HepG2 (cell line): ENCODE results near the gene BCAS3. TPM values are rescaled to one million over a fixed set of nuclear protein-coding genes. Genes with fewer than 3 reads are reported as not detected.
A peak's percentile ranks its signal among the peaks of the same experiment; 100 is the strongest.

Experiments
- ATAC-seq: fragments of 200-7000 bp; cut with Tn5 transposase; 3 replicates; pipeline ENCODE4 v1.9.1; 2020; ENCODE audit warnings: mild to moderate bottlenecking, moderate library complexity
- BruUV-seq: library from RNA; stranded (reverse); fragments of 400-500 nt; replicated peaks from 2 replicates; lab custom pipeline; 2021; lab: Mats Ljungman, UMichigan
- CTCF ChIA-PET: fragments of 300-600 bp; formaldehyde crosslinking; extraction: SDS; loops from one replicate; lab custom pipeline; 2021; ENCODE audit warnings: low total read pairs, inconsistent platforms, low intra/inter-chr PET ratio; lab: Yijun Ruan, JAX
- POLR2A ChIA-PET: fragments of 350-600 bp; sonication (Branson Sonifier 250); formaldehyde crosslinking; loops from one replicate; lab custom pipeline; 2020; ENCODE audit warnings: antibody characterized with exemption, inconsistent platforms; lab: Yijun Ruan, JAX
- DNase-seq: peaks from one replicate; pipeline ENCODE4 v3.0.0-alpha.2; 2015; ENCODE audit warnings: low spot score
- FAIRE-seq: peaks from 3 replicates; lab custom pipeline; 2011; peaks lifted over from hg19 to GRCh38; lab: Jason Lieb, UNC
- H2AFZ ChIP-seq: one replicate; pipeline ENCODE4 v1.6.1; 2011; ENCODE audit warnings: low read length, inconsistent platforms
- H3K27ac ChIP-seq: fragments of 300-600 bp; 3 replicates; pipeline ENCODE4 v1.8.0; 2011; ENCODE audit warnings: mixed run types, mild to moderate bottlenecking, mixed read lengths, low read length, inconsistent platforms; ENCODE audit not compliant: insufficient read depth; ENCODE audit errors: extremely low read length
- H3K27me3 ChIP-seq, 2 experiments: fragments of 200-600 bp in 1 of 2; 2 replicates in 1 of 2; 3 replicates in 1 of 2; pipeline versions ENCODE4 v1.6.0 to v1.8.0; 2011; ENCODE audit warnings: low read length in 2 of 2, mild to moderate bottlenecking in 2 of 2, moderate library complexity in 2 of 2, inconsistent platforms in 1 of 2; ENCODE audit not compliant: insufficient read depth in 2 of 2, control insufficient read depth in 1 of 2
- H3K36me3 ChIP-seq, 2 experiments: fragments of 200-600 bp in 1 of 2; replicated peaks in 1 of 2; 2 replicates in 1 of 2; 3 replicates in 1 of 2; pipeline versions ENCODE4 v1.5.1 to v1.8.0; 2011; ENCODE audit warnings: low read length in 2 of 2, inconsistent platforms in 1 of 2; ENCODE audit not compliant: insufficient read depth in 2 of 2, control insufficient read depth in 1 of 2
- H3K4me1 ChIP-seq: 2 replicates; pipeline ENCODE4 v1.5.1; 2012; ENCODE audit warnings: low read length, inconsistent platforms; ENCODE audit not compliant: insufficient read depth
- H3K4me2 ChIP-seq: 2 replicates; pipeline ENCODE4 v1.6.0; 2011; ENCODE audit warnings: low read depth, low read length, inconsistent platforms
- H3K4me3 ChIP-seq, 3 experiments: fragments of 200-600 bp in 1 of 3; sonication (generic), shearing (Covaris generic) in 1 of 3; replicated peaks in 1 of 3; 2 replicates each; pipeline ENCODE4 v1.5.1; 2011 to 2016; ENCODE audit warnings: low read length in 3 of 3, inconsistent platforms in 2 of 3, low read depth in 2 of 3, mild to moderate bottlenecking in 2 of 3, control low read depth in 1 of 3, mixed read lengths in 1 of 3; ENCODE audit not compliant: insufficient read depth in 1 of 3
- H3K79me2 ChIP-seq: one replicate; pipeline ENCODE4 v1.6.1; 2011; ENCODE audit warnings: low read length, inconsistent platforms; ENCODE audit not compliant: insufficient read depth
- H3K9ac ChIP-seq: 2 replicates; pipeline ENCODE4 v1.6.0; 2011; ENCODE audit warnings: mild to moderate bottlenecking, low read depth, low read length, inconsistent platforms; ENCODE audit not compliant: insufficient read depth
- H3K9me3 ChIP-seq: 2 replicates; pipeline ENCODE4 v1.5.1; 2012; ENCODE audit warnings: mild to moderate bottlenecking, low read length
- H4K20me1 ChIP-seq: 2 replicates; pipeline ENCODE4 v1.6.0; 2011; ENCODE audit warnings: inconsistent platforms, mild to moderate bottlenecking, low read length, moderate library complexity; ENCODE audit not compliant: insufficient read depth
- DMTF1 ChIP-seq: sonication (generic); formaldehyde crosslinking; IDR thresholded peaks from 2 replicates; pipeline ENCODE4 v1.4.0; 2020; ENCODE audit warnings: mild to moderate bottlenecking, missing genetic modification reagents
- EED ChIP-seq: sonication (generic); formaldehyde crosslinking; IDR thresholded peaks from 2 replicates; pipeline ENCODE4 v1.5.0; 2020; ENCODE audit warnings: mild to moderate bottlenecking, missing genetic modification reagents
- GPBP1L1 ChIP-seq: sonication (generic); formaldehyde crosslinking; IDR thresholded peaks from 2 replicates; pipeline ENCODE4 v1.5.0; 2020; ENCODE audit warnings: mild to moderate bottlenecking, missing genetic modification reagents
- RNF2 ChIP-seq: fragments of 450-650 bp; conservative IDR thresholded peaks from 2 replicates; pipeline ENCODE4 v1.6.1; 2016; ENCODE audit warnings: low read depth
- SOX6 ChIP-seq, 2 experiments: fragments of 450-650 bp in 1 of 2; sonication (generic) in 1 of 2; formaldehyde crosslinking in 1 of 2; IDR thresholded peaks; 2 replicates each; pipeline versions ENCODE4 v1.4.0 to v1.6.1; 2017 to 2020; ENCODE audit warnings: antibody characterized with exemption in 1 of 2, mild to moderate bottlenecking in 1 of 2, missing genetic modification reagents in 1 of 2
- ZBTB2 ChIP-seq: sonication (generic); formaldehyde crosslinking; IDR thresholded peaks from 2 replicates; pipeline ENCODE4 v1.8.0; 2022; ENCODE audit warnings: low read depth, missing genetic modification reagents
- ZNF512B ChIP-seq: sonication (generic); formaldehyde crosslinking; IDR thresholded peaks from 2 replicates; pipeline ENCODE4 v1.5.1; 2020; ENCODE audit warnings: missing genetic modification reagents, mild to moderate bottlenecking, borderline replicate concordance
- ZNF713 ChIP-seq: sonication (generic); formaldehyde crosslinking; IDR thresholded peaks from 2 replicates; pipeline ENCODE4 v1.4.0; 2020; ENCODE audit warnings: mild to moderate bottlenecking, missing genetic modification reagents
- WGBS: methylation state at CpG from one replicate; pipeline ENCODE4 v1.1.6; 2017; ENCODE audit warnings: low lambda C conversion rate; 5-methylcytosine and 5-hydroxymethylcytosine counted together
- in situ Hi-C: cut with HindIII; loops from 2 replicates; pipeline ENCODE4 v1.10.0; 2017; ENCODE audit warnings: low pct_unique_long_range_greater_than_20kb; ENCODE audit not compliant: extremely low pct_ligation_motif_present
- intact Hi-C: fragments of 100-400 bp; cut with micrococcal nuclease; formaldehyde crosslinking; loops from one replicate; pipeline ENCODE4 v1.10.0; 2022; ENCODE audit not compliant: unreplicated experiment
- polyA plus RNA-seq, 8 experiments: library from polyadenylated mRNA; depleted of rRNA in 3 of 8; stranded (reverse) in 7 of 8; unstranded in 1 of 8; fragments of >200 nt; fragmentation: Illumina TruSeq in 4 of 8; extraction: Trizol in 4 of 8; gene quantifications; 2 replicates each; pipeline versions ENCODE4 v1.2.1 to v1.2.3, GENCODE V29; 2011 to 2016; ENCODE audit warnings: low read depth in 4 of 8, missing spikeins in 1 of 8, mixed read lengths in 1 of 8; ENCODE audit not compliant: insufficient read depth in 1 of 8
- total RNA-seq, 5 experiments: library from RNA; depleted of rRNA; stranded (reverse); fragments of >200 nt; fragmentation: Illumina TruSeq; extraction: Trizol; gene quantifications; 2 replicates each; pipeline ENCODE4 v1.2.3, GENCODE V29; 2016; ENCODE audit warnings: low read depth in 1 of 5

The BCAS3 gene
- total and polyA plus RNA-seq, 2 of the 13 experiments (the other 11 are each of a cell fraction or from before 2014, with no cell fraction given) = 10.7 to 11.2 TPM

- TF ChIP-seq ZNF512B (CRISPR knock-in tag) = no peak
Observed at GRCh38 chr17:60699090-60699489, 21.4 kb downstream of the BCAS3 start (continued).

GRCh38 chr17:60704170-60704569 lies 26.5 kb downstream of the BCAS3 start:
- Histone ChIP-seq H3K27ac (no peak overlapping the region), H3K4me3 (no peak overlapping the region), H3K9me3 (0 out of 2 replicates have a peak, but pooled peaks cover 3% of the 10 kb centered on the region), H4K20me1 (no peaks in the 10 kb centered on the region), H2AFZ (no peak overlapping the region), H3K27me3 (no peaks in the 10 kb centered on the region), H3K4me1 (no peaks in the 10 kb centered on the region), H3K9ac (no peak overlapping the region), H3K79me2 (no peaks in the 10 kb centered on the region), H3K4me2 (no peak overlapping the region), H3K36me3 (no peaks in the 10 kb centered on the region; a peak in 1 of 5 replicates)
- intact Hi-C loops (no loop called here), in situ Hi-C loops (no loop called here)
- ChIA-PET CTCF (no interaction called here), POLR2A (no interaction called here)
- DNase-seq = peak; percentile 10
- FAIRE-seq = no peak
- BruUV-seq = no TSS peak
- WGBS = 49% methylated on average over 3 of the region's 3 CpGs
- no peak; the same call in 2 of the 3 replicates for ATAC-seq
- TF ChIP-seq DMTF1 (CRISPR knock-in tag) (no peak), ZBTB2 (CRISPR knock-in tag) (no peak), GPBP1L1 (CRISPR knock-in tag) (no peak), RNF2 (no peak), SOX6 (IDR thresholded peaks at IDR 0.05) (no peak), SOX6 (CRISPR knock-in tag; IDR thresholded peaks at IDR 0.05) (no peak), ZNF713 (no peak), EED (CRISPR knock-in tag) (no peak)
